ENCODE measurements around the gene METTL2B.

METTL2B gene

GRCh38 chr7:128446306-128446705 is 30.2 kb upstream of the METTL2B start:
- Histone ChIP-seq H2AFZ (ENCODE audit: low read depth, low read length, severe bottlenecking) (no peak overlapping the region), H3K9ac (ENCODE audit: low read length) (no peak overlapping the region), H3K36me3 (ENCODE audit: low read length) (no peaks in the 10 kb centered on the region), H3K9me2 (replicated peaks; ENCODE audit: insufficient read depth, low read length) (no peaks in the 10 kb centered on the region), H3K27me3 (ENCODE audit: low read length) (no peaks in the 10 kb centered on the region), H3K4me2 (ENCODE audit: low read depth, low read length, poor library complexity, severe bottlenecking) (no peak overlapping the region), H3K9me3 (ENCODE audit: insufficient read depth, low read length) (no peaks in the 10 kb centered on the region), H3K4me3 (ENCODE audit: insufficient read depth, low read length, poor library complexity, severe bottlenecking) (no peak overlapping the region), H3F3A (ENCODE audit: insufficient read depth) (no peaks in the 10 kb centered on the region), H3K79me2 (ENCODE audit: insufficient read depth, low read length) (no peaks in the 10 kb centered on the region), H3K27ac (ENCODE audit: low read depth, low read length) (no peak overlapping the region), H4K20me1 (ENCODE audit: low read depth, low read length) (no peaks in the 10 kb centered on the region)
- no peak for TF ChIP-seq EZH2phosphoT487 (conservative IDR thresholded peaks at IDR 0.05; ENCODE audit: low read length)
- TF ChIP-seq, protein P1, sequence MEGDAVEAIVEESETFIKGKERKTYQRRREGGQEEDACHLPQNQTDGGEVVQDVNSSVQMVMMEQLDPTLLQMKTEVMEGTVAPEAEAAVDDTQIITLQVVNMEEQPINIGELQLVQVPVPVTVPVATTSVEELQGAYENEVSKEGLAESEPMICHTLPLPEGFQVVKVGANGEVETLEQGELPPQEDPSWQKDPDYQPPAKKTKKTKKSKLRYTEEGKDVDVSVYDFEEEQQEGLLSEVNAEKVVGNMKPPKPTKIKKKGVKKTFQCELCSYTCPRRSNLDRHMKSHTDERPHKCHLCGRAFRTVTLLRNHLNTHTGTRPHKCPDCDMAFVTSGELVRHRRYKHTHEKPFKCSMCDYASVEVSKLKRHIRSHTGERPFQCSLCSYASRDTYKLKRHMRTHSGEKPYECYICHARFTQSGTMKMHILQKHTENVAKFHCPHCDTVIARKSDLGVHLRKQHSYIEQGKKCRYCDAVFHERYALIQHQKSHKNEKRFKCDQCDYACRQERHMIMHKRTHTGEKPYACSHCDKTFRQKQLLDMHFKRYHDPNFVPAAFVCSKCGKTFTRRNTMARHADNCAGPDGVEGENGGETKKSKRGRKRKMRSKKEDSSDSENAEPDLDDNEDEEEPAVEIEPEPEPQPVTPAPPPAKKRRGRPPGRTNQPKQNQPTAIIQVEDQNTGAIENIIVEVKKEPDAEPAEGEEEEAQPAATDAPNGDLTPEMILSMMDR (IDR thresholded peaks at IDR 0.05; ENCODE audit: insufficient read depth, low read length, poor library complexity, severe bottlenecking), result no peak

DNA sequence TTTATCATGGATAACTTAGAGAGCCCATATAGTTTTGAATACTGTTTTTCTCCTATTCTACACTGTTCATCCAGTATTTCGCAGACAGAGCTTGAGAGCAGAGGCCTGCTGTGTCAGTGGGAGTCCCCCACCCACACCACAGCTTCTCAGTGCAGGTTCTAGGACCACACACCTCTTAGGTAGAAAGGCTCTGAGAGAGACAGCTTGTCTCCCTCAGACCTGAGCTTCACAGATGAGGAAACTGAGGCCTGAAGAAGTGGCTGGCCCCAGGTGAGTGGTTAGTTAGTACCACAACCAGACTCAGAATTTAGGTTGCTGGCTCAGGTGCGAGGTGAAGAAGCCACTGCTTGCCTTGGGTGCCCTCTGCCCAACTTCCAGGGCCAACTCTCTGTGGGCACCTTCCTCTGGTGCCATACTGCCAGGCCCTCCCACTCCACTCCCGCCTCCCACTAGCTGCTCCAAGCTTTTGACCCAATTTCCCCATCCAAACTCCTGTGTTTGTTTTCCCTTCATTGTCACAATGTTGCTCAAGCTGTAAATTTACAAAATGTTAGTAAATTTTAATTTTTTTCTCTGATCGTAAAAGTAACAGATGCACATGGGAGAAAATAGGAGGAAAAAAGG is 28.5 kb upstream of the METTL2B start:
- H3K4me3 ChIP-seq (ENCODE audit: insufficient read depth, low read length, poor library complexity, severe bottlenecking), result no peak overlapping the region
- H3K27me3 ChIP-seq (ENCODE audit: low read length), result no peaks in the 10 kb centered on the region
- no peak overlapping the region for H3K4me2 ChIP-seq (ENCODE audit: low read depth, low read length, poor library complexity, severe bottlenecking)
- H3K9me3 ChIP-seq (ENCODE audit: insufficient read depth, low read length), result no peaks in the 10 kb centered on the region
- H2AFZ ChIP-seq (ENCODE audit: low read depth, low read length, severe bottlenecking), result no peak overlapping the region
- no peaks in the 10 kb centered on the region for H3K79me2 ChIP-seq (ENCODE audit: insufficient read depth, low read length)
- H3K9me2 ChIP-seq (replicated peaks; ENCODE audit: insufficient read depth, low read length), result no peaks in the 10 kb centered on the region
- no peaks in the 10 kb centered on the region for H3F3A ChIP-seq (ENCODE audit: insufficient read depth)
- H4K20me1 ChIP-seq (ENCODE audit: low read depth, low read length), result no peaks in the 10 kb centered on the region
- H3K9ac ChIP-seq (ENCODE audit: low read length), result no peak overlapping the region
- no peak for TF ChIP-seq EZH2phosphoT487 (conservative IDR thresholded peaks at IDR 0.05; ENCODE audit: low read length)
- TF ChIP-seq, protein P1 (IDR thresholded peaks at IDR 0.05; ENCODE audit: insufficient read depth, low read length, poor library complexity, severe bottlenecking), result no peak
- no peak overlapping the region for H3K27ac ChIP-seq (ENCODE audit: low read depth, low read length)
- H3K36me3 ChIP-seq (ENCODE audit: low read length), result no peaks in the 10 kb centered on the region

GRCh38 chr7:128448751-128449302 is 27.7 kb upstream of the METTL2B start:
- Histone ChIP-seq H3K9me3 (ENCODE audit: insufficient read depth, low read length) (no peaks in the 10 kb centered on the region), H3K9ac (ENCODE audit: low read length) (no peak overlapping the region), H3F3A (ENCODE audit: insufficient read depth) (peaks cover 1% of the 10 kb centered on the region; the same call in 1 of the 2 replicates), H2AFZ (ENCODE audit: low read depth, low read length, severe bottlenecking) (no peak overlapping the region), H4K20me1 (ENCODE audit: low read depth, low read length) (no peaks in the 10 kb centered on the region), H3K36me3 (ENCODE audit: low read length) (no peaks in the 10 kb centered on the region), H3K27me3 (ENCODE audit: low read length) (no peaks in the 10 kb centered on the region), H3K27ac (ENCODE audit: low read depth, low read length) (no peak overlapping the region), H3K4me2 (ENCODE audit: low read depth, low read length, poor library complexity, severe bottlenecking) (no peak overlapping the region), H3K4me3 (ENCODE audit: insufficient read depth, low read length, poor library complexity, severe bottlenecking) (no peak overlapping the region), H3K9me2 (replicated peaks; ENCODE audit: insufficient read depth, low read length) (no peaks in the 10 kb centered on the region), H3K79me2 (ENCODE audit: insufficient read depth, low read length) (no peaks in the 10 kb centered on the region)
- TF ChIP-seq, protein P1 (IDR thresholded peaks at IDR 0.05; ENCODE audit: insufficient read depth, low read length, poor library complexity, severe bottlenecking), result no peak
- no peak for TF ChIP-seq EZH2phosphoT487 (conservative IDR thresholded peaks at IDR 0.05; ENCODE audit: low read length)
